NCI-H128 (cell line): Measurements from ENCODE around the gene ADGRG4.

Experiments
- DNase-seq: peaks from one replicate; lab custom pipeline; 2025; ENCODE audit not compliant: unreplicated experiment; lab: John Stamatoyannopoulos, UW

Gene ADGRG4

GRCh38 chrX:136303041-136303440 is 2.3 kb downstream of the ADGRG4 start:
- no peak for DNase-seq

DNA sequence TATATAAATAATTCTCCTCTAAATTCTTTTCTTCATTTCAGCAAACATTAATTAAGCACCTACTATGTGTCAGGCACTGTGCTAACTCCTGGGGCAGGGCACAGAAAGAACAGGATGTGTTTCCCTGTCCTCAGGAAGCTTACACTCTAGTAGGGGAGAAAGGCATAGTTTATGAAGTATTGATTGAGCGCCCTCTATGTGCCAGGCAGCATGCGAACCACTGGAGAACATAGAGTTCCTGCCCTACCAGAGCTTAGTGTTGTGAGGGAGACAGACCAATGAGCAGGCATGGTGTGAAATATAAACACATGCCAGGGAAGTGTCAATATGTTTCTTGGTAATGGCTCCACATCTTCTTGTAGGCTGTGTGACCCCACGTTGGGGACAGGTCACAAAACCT is 3.7 kb downstream of the ADGRG4 start:
- DNase-seq: no peak

DNA sequence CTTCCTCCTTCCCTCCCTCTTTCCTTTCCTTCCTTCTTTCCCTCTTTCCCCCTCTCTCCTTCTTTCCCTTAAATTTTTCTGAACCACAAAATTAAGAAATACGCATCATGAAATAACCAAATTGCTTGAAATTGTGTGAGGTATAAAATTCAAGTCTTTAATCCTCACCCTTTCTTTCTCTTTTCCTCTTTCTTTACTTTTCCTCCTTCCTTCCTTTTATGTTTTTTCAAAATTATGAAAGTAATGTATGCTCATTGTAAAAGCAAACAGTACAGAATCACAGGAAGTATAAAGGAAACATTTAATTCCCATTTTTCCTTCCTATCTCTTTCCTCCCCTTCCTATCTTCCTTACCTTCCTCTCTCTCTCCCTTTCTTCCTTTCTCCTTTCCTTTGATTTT is 5.4 kb downstream of the ADGRG4 start:
- DNase-seq: no peak

DNA sequence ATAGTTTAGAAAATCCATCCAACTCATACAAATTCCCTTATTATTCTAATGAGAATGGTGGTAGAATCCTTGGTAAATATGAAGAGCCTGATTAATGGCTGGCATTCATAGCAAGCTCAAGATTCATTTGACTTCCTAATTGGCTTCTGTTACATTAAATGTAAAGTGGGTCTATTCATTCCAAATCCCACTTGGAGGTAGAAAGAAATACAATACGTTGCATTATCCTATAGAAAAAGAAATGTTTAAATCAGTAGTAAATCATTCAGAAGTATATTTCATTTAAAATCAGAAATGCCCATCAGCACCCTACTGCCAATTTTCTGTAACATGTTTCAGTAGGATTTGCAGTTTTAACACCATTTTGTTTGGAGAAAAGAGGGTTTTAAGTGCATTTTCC is 6.7 kb downstream of the ADGRG4 start:
- no peak for DNase-seq

DNA sequence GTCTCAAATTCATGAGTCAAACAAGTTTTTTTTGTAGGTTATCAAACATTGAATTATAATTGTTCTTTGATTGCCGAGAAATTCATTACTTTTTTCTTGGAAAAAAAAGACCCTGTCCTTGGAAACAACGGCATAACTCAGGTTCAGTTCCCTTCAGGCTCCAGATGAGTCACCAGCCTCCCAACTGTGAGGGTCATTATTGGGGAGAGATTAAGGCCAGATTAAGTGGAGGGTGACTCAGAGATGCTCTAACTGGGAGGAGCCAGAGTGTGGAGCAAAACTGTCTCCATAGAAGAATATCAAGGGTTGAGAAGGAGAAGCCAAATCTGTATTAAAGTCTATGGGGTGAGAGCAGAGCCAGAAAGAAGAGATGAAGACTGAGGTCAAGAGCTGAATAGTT is 9.6 kb downstream of the ADGRG4 start:
- DNase-seq: no peak

DNA sequence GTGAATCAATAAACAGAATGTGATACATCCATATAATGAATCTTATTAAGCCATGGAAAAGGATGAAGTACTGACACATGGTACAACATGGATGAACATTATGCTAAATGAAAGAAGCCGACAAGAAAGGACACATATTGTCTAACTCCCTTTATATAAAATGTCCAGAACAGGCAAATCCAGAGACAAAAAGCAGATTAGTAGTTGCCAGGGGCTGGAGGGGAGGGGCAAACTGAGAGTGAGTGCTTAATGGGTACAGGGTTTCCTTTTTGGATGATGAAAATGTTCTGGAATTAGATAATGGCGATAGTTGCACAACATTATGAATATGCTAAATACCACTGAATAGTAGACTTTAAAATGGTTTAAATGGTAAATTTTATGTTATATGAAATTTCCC is 17.4 kb downstream of the ADGRG4 start:
- DNase-seq: no peak

- DNase-seq: no peak
Measured at GRCh38 chrX:136318895-136319597, 18.3 kb downstream of the ADGRG4 start.

DNA sequence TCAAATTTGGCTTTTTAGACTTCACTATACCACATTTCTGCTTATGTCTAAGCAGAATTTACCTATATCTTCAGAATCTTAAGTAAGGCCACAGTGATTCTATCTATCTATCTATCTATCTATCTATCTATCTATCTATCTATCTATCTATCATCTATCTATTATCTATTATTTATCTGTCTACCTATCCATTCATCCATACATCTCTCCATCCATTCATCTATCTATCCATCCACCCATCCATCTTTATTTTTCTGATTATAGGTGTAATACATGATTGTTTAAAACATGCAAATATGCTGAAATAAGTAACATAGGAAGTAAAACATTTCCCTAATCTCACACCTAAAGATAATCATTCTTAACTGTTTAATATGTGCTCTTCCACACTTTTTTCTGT is 18.8 kb downstream of the ADGRG4 start:
- DNase-seq: no peak

- no peak for DNase-seq
Measured at GRCh38 chrX:136321532-136321931, 20.8 kb downstream of the ADGRG4 start.

DNA sequence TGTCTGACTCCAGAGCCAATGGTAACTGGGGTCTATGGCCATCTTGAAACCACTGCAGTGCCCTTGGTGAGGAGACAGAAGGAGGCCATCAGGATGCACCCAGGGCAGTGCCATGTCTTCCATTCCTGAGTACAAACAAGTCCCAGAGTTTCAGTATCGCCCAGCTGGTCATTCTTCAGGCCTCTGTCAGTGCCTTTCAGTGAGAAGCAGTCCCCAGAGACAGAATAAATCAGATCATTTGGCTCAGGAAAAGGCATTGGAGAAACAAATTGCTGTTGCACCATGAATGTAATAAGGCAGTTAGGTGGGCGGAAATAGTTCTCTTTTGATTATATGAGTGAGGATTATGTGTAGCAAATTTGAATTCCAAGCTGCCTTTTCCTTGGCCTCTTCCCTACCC is 21.3 kb downstream of the ADGRG4 start:
- no peak for DNase-seq

- no peak for DNase-seq
Measured at GRCh38 chrX:136325377-136325776, 24.6 kb downstream of the ADGRG4 start.

GRCh38 chrX:136328933-136329332 is 28.2 kb downstream of the ADGRG4 start:
- no peak for DNase-seq

- DNase-seq: no peak
Measured at GRCh38 chrX:136336623-136337022, 35.9 kb downstream of the ADGRG4 start.

DNA sequence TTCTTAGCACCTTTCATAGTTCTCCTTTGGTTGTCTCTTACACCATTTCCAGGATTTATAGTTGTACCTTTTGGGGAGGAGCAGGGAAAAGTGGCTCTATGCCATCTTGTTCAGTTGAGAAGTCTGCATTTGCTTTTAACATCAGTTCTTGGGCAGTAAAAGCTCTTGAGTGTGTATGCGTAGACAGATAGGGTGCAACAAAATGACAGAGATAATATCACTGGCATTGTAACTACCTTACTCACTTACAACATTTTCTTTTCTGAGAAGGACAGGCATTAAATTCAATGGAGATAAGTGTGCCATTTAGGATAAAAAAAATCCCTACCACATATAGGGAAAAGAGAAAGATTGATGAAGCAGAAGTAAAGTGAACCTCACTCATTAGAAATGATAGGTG is 38.9 kb downstream of the ADGRG4 start:
- no peak for DNase-seq

- DNase-seq: no peak
Measured at GRCh38 chrX:136344320-136344719, 43.6 kb downstream of the ADGRG4 start.

- DNase-seq: no peak
Measured at GRCh38 chrX:136346506-136346905, 45.7 kb downstream of the ADGRG4 start.

- DNase-seq: no peak
Measured at GRCh38 chrX:136347706-136348105, 46.9 kb downstream of the ADGRG4 start.

DNA sequence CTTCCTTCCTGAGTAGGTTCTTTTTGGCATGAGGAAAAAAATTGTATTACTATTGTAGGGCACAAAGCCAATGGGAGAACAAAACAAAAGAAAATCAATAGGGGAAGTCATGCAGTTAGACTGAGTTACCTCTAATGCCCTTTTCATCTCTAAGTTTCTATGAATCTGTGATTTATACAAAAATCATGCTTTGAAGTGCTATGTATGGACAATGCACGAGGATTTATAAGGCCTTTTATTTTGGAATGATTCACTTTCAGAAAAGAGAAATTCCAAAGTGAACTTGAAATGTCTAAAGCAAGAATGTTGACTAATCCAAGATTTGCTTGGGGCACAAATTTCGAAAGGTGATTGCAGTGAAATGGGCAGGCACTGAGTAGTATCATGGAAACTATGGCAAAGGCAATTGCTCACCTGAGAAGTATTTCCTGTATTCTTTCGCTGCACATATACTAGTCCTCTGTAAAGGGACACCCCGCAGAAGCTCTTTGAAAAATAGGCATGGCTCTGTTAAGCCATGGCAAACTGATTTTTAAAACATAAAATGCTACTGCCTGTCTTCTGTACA is 52.8 kb downstream of the ADGRG4 start:
- DNase-seq: no peak

DNA sequence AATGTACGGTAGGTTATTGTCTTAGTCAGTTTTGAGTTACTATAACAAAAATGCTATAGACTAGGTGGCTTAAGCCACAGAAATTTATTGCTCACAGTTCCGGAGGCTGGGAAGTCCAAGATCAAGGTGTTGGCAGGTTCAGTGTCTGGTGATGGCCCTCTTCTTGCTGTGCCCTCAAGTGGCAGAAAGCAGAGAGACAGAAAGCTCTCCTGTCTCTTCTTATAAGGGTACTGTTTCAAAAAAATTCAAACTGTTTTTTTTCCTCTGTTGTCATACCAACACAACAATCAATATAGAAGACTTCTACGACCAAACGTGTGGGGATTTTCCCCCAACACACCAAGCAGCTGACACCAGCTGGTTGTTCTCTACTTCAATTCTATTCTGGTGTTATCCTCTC is 53.4 kb downstream of the ADGRG4 start:
- DNase-seq: no peak

DNA sequence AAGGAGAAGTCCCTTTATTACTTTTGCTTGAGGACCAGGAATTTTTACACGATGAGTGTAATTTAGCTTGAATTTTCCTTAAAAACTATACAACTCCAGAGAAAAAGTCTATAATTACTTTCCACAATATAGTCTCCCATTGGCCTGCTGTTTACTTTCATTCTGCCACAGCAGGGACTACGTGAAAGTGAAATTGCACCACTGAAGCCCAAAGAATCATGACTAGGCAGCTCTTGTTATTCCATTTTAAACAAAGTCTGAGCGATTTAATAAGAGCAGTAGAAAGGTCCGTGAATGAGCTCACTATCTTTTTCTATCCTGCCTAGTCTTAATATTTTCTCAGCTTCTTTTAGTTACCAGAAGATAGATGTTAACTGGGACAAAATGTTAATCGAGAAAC is 68.6 kb downstream of the ADGRG4 start:
- DNase-seq: no peak

GRCh38 chrX:136376713-136377112 is 76.0 kb downstream of the ADGRG4 start:
- DNase-seq: no peak

DNA sequence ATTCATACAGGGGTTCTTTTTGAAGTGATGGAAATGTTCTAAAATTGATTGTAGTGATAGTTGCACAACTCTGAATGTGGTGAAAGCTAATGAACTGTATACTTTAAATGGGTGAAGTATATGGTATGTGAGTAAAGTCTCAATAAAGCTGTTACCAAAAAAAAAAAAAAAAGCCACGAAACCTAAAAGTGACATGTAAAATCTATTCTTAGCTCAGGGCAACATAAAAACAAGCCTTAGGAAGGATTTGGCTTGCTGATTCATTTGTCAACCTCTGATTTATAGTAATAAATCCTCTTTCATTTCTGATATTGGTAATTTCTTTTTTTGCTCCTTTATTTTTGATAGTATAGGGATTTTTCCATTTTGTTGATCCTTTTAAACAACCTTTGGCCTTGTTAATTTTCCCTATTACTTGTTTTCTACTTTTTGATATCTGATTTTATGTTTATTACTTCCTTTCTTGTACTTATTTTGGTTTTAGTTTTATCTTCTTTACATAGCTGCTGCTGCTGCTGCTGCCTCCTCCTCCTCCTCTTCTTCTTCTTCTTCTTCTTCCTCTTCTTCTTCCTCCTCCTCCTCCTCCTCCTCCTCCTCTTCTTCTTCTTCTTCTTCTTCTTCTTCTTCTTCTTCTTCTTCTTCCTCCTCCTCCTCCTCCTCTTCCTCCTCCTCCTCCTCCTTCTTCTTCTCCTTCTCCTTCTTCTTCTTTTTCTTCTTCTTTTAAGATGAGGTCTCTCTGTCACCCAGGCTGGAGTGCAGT is 79.4 kb downstream of the ADGRG4 start:
- DNase-seq: no peak
